Activated gamma-delta T cell (primary cell): ENCODE measurements around the gene ZNF335.

Experiments used
- DNase-seq: peaks from one replicate; lab custom pipeline; 2025; lab: John Stamatoyannopoulos, UW

ZNF335 gene

GRCh38 chr20:45953672-45954071, 18.3 kb downstream of the ZNF335 start:
- DNase-seq, result no peak

- no peak for DNase-seq
Observed at GRCh38 chr20:45952861-45953260, 19.1 kb downstream of the ZNF335 start.

DNA sequence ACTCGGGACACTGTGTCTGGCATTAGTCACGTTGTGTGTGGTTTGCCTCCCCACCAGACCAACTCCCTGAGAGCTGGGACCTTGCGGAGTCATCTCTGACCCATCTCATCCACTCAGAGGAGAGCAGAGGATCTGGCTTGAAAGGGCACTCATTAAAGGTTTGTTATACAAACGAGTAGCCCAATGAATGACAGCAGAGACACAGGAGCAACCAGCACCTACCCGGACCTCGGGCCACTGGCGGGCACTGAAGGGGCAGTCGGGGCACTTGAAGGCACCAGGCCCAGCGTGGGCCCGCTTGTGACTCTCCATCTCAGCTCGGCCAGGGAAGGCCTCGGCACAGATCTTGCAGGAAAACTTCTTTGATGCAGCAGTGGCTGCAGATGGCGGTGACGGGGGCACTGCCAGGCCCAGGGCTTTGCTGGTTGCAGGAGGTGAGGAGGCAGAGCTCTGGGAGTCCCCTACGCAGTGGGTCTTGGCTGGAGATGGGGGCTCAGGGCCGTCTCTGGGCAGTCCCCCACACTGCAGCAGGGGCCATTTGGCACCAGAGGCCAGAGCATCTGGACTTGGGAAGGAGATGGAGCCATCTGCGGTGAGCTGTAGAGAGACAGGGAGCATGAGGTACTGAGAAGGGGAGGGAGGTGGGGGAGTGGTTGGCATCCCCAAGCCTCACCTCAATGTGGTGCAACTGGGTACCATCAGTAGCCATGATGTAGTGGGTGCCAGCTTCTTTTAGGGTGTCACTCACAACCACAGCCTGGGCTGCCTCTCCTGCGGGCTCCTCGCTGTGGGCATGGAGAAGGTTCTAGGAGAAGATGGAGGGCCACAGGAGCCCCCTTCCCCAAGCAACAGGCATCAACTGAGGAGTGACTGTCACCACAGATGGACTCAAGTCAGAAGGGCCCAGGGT, 19.8 kb downstream of the ZNF335 start:
- DNase-seq, result no peak

- DNase-seq, result no peak
Observed at GRCh38 chr20:45950330-45950646, 21.7 kb downstream of the ZNF335 start.

- DNase-seq, result no peak
Observed at GRCh38 chr20:45949542-45950329, 22.3 kb downstream of the ZNF335 start.

DNA sequence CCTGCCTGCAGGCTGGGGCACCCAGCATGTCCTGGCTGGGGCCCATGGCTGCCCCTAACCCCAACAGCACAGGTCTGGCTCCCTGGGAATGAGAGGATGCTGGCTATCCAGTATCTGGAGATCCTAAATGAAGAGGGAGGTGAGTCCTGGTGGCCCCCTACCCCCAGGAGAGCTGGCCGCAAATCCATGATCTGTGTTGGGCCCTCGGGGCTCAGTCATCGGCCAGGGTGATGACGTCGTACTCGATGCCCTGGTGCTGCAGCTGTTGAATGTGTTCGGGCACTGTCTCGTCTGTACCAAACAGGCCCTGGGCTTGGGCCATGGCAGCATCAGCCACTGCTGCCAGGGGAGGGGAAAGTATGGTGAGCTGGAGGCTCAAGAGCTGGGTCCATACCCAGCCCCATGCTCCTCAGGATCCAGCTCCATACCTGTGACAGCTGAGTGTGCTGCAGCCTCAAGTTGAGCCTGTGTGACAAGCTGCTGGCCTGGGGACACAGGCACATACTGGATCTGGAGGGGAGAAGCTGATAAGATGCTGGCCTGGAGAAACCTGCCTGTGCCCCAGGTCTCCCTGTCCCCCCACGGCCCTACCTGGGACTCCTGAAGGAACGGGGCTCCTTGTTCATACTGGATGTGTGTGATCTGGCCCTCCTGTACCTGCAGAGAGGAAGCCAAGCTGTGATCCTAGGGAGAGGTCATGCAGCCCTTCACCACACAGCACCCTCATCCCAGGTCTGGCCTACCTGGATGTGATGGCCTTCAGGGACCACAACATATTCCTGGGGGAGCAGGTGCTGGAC, 23.1 kb downstream of the ZNF335 start:
- DNase-seq, result no peak

- no peak for DNase-seq
Observed at GRCh38 chr20:45948261-45948733, 23.7 kb downstream of the ZNF335 start.

GRCh38 chr20:45947110-45947866, 24.7 kb downstream of the ZNF335 start:
- no peak for DNase-seq

GRCh38 chr20:45946149-45946970, 25.6 kb downstream of the ZNF335 start:
- DNase-seq, result no peak

GRCh38 chr20:45945678-45946148, 26.3 kb downstream of the ZNF335 start:
- DNase-seq, result no peak

GRCh38 chr20:45944965-45945677, 26.9 kb downstream of the ZNF335 start:
- DNase-seq, result no peak

GRCh38 chr20:45944151-45944964, 27.6 kb downstream of the ZNF335 start:
- DNase-seq, result no peak

GRCh38 chr20:45943613-45944012, 28.4 kb downstream of the ZNF335 start:
- no peak for DNase-seq

DNA sequence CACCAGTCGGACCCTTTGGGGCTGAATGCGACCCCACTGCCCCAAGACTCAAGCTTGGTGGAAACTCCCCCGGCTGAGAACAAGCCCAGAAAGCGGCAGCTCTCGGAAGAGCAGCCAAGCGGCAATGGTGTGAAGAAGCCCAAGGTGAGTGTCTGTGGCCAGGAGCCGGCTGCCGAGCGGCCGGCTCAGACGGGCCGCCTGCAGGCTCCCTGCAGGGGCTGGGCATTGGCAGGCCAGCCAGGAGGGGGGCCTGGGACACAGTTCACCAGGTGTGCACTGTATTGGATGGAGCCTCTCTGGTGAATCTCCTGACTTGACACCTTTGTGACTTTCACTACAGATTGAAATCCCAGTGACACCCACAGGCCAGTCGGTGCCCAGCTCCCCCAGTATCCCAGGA, 31.5 kb downstream of the ZNF335 start:
- no peak for DNase-seq

- DNase-seq, result no peak
Observed at GRCh38 chr20:45940053-45940452, 31.9 kb downstream of the ZNF335 start.

GRCh38 chr20:45938727-45939438, 33.1 kb downstream of the ZNF335 start:
- DNase-seq, result no peak

DNA sequence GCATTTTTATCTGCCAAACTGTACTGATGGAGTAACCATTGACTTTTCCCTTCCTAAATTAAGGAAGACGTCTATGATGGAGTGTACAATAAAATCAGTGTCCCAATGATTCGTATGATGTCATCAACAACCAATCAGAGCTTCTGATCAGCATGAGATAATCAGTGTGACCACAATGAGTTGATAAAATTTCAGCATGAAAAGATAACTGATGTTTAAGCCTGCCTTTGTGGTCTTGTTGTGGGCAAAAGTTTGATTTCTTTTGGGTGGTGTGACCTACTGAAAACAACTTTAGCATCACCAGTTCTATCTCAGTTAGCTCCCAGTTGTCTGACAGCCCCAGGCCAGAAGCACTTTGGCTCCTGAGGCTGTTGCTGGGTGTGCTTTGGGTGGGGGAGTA, 34.2 kb downstream of the ZNF335 start:
- DNase-seq, result no peak

- no peak for DNase-seq
Observed at GRCh38 chr20:45935416-45936046, 36.5 kb downstream of the ZNF335 start.
